Endometrium (tissue), 2 donors: ENCODE results near the gene CLEC4C.
"Not testable (repeated sequence)": the region's sequence is repeated elsewhere in the genome, so short reads cannot be mapped to it uniquely, and the experiment has no call there.

Experiments
- FAIRE-seq: peaks from 2 replicates; lab custom pipeline; 2012; peaks lifted over from hg19 to GRCh38; lab: Jason Lieb, UNC
- donor health status: control.
- donor health status: control.

CLEC4C gene

DNA sequence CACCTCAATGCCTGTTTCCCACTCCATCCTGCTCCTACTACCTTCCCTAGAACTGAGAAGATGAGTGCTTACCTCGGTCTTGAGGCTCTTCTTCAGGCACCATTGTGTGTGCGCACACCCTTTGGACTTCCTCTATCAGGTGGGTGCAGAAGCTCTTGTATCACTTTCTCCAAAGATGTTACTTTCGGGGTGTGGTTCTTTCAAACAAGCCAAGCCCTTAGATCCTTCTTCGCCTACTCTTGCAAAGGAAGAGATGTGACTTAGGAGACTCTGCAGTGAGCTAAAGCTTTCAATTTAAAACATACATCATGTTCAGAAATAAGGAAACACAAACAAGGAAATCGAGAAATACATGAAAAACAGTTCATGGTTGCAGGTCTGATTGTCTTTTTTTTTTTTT is at the start of gene CLEC4C:
CLEC4C (minus strand) TSS at position 130 of the 400 bp plus-strand sequence; CDS start at position 103, 27 bp downstream.
- no peak for FAIRE-seq

- FAIRE-seq: no peak
Measured at GRCh38 chr12:7793211-7793610, 46.0 kb upstream of the CLEC4C start.

DNA sequence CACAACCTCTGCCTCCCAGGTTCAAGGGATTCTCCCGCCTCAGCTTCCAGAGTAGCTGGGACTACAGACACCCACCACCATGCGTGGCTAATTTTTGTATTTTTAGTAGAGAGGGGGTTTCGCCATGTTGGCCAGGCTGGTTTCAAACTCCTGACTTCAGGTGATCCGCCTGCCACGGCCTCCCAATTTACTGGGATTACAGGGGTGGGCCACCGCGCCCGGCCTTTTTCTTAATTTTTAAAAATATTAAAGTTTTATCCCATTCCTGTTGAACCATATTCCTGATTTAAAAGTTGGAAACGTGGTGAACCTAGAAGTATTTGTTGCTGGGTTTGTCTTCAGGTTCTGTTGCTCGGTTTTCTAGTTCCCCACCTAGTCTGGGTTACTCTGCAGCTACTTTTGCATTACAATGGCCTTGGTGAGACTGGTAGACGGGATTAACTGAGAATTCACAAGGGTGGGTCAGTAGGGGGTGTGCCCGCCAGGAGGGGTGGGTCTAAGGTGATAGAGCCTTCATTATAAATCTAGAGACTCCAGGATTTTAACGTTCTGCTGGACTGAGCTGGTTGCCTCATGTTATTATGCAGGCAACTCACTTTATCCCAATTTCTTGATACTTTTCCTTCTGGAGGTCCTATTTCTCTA is 41.8 kb upstream of the CLEC4C start, which contains the start of gene NANOG:
NANOG (plus strand) TSS at position 519 of the 645 bp plus-strand sequence. CDS start 213 bp downstream, outside the sequence.
- not testable (repeated sequence) for FAIRE-seq

- no peak for FAIRE-seq
Measured at GRCh38 chr12:7788294-7788660, 41.1 kb upstream of the CLEC4C start.

DNA sequence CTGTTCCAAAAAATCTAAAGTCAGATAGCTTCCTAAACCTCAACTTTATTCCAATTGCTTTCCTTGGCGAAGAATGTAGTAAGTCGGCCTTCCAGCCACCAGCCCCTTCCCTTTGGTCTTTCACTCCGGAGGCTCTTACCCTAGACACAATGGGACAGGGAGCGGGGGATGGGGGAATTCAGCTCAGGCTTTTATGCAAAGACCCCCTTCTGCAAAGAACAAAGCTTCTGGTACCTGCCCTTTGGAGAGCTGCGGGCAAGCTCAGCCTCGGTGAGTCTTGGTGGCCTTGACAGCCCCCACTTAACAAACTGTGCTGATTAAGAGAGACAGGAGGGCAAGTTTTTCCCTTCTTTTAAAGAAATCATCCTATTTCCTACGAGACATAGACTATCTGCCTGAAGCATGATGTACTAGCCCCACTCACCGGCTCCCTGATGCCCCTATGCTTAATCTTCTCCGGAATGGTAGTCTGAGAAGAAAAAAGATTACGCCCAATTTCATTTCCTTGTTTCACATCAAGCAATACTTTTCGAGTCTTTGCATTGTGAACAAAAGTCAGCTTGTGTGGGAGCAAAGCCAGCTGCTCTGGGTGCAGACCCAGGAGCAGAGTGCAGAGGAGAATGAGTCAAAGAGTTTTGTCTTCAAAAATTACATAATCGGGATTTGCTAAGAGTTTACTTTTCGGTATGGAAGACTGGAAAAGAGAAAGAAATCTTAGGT is 40.6 kb upstream of the CLEC4C start:
- FAIRE-seq: no peak

DNA sequence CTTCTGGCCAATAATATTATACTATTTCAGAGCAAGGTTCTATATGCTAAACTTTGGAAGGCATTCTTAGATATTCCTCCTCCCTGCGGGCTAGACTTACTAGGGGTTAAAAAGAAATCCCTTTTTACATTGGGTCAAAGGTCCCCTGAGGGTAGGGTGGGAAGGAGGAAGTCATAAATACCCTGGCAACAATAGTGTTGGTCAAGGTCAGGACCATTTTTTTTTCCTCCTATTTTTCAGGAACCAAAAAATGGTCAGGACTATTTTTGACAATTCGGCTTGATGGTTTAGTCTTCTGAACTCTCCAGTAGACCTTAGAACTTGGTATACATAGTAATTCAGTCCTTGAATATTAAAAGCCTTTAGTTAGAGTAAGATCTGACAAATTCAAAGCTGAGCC is 37.5 kb upstream of the CLEC4C start:
- no peak for FAIRE-seq

DNA sequence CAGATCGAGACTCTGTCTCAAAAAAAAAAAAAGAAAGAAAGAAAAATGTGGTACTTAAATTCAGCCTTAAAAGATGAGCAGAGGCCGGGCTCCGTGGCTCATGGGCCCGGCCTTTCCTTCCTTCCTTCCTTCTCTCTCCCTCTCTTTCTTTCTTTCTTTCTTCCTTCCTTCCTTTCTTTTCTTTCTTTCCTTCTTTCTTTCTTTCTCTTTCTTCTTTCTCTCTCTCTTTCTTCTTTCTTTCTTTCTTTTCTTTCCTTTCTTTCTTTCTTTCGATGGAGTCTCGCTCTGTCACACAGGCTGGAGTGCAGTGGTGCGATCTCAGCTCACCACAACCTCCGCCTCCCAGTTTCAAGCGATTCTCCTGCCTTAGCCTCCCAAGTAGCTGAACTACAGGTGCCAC is 36.3 kb upstream of the CLEC4C start:
- not testable (repeated sequence) for FAIRE-seq

DNA sequence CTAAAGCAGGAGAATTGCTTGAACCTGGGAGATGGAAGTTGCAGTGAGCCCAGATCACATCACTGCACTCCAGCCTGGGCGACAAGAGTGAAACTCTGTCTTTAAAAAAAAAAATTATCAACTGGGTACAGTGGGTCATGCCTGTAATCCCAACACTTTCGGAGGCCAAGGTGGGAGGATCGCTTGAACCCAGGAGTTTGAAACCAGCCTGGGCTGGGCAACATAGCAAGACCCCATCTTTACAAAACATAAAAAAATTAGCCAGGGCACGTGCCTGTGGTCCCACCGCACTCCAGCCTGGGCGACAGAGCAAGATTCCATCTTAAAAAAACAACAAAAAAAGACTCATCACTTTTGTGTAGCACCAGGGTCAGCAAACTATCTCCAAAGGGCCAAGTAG is 34.9 kb upstream of the CLEC4C start:
- no peak for FAIRE-seq

DNA sequence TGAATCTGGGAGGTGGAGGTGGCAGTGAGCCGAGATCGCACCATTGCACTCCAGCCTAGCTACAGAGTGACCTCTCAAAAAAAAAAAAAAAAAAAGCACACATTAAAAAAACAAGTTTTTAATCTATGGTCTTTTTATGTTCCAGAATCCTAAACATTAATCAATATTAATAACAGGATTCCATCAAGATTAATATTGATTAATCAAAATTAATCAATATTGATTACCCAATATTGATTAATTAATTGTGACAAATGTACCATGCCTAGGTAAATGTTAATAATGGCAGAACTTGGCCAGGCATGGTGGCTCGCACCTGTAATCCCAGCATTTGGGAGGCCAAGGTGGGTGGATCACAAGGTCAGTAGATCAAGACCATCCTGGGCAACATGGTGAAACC is 34.1 kb upstream of the CLEC4C start:
- no peak for FAIRE-seq

GRCh38 chr12:7769999-7770398 is 22.8 kb upstream of the CLEC4C start:
- no peak for FAIRE-seq

DNA sequence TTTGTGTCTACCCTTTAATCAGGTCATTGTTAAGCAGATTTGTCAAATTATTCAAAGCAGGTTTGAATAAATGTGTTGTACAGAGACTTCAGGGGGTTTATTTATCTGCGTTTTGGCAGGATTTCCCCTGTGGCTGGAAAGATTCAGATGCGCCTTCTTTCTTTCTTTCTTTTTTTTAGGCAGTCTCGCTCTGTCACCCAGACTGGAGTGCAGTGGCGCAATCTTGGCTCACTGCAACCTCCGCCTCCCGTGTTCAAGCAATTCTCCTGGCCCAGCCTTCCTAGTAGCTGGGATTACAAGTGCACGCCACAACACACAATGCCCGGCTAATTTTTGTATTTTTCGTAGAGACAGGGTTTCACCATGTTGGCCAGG is 11.6 kb upstream of the CLEC4C start:
- no peak for FAIRE-seq

DNA sequence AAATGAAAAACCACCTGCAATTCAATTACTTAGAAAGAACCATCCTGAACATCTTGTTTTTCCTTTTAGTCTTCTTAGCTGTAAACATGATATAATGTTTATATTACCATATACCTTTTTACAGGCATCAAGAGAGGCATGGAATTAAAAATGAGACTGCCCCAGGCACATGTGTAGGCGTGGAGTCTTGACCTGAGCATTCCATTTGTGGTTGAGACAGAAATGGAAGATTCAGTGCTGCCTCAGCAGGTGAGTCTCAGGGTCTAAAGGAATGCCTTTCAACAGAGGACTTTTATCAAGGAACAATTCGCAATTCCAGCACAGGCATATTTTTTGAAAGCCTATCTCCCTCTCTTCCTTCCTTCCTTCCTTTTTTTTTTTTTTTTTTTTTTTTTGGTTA is 9.8 kb upstream of the CLEC4C start:
- no peak for FAIRE-seq

- FAIRE-seq: not testable (repeated sequence)
Measured at GRCh38 chr12:7755668-7756067, 8.5 kb upstream of the CLEC4C start.

GRCh38 chr12:7751941-7752922 is 5.1 kb upstream of the CLEC4C start:
- FAIRE-seq: not testable (repeated sequence)

GRCh38 chr12:7751394-7751793 is 4.2 kb upstream of the CLEC4C start:
- no peak for FAIRE-seq

- FAIRE-seq: no peak
Measured at GRCh38 chr12:7750350-7750749, 3.2 kb upstream of the CLEC4C start.

GRCh38 chr12:7749442-7749841 is 2.3 kb upstream of the CLEC4C start:
- FAIRE-seq: no peak

DNA sequence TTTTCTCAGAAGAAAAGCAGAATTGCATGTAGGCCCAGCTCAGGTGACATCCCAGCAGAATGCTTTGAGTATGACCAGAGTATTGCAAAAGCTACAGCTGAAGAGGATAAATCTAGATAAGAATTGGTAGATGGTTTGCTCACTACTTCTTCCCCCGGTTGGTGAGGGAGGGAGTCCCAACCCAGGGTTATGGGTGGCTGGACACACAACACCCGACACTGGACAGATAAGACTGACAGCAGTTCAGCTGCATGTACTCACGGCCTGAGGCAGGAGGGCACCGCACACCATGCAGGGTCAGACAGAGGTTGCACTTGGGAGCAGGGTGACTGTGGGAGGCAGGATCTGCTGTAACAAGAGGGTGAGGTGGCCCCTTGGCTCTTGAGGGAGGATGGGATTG is 1.7 kb upstream of the CLEC4C start:
- no peak for FAIRE-seq

DNA sequence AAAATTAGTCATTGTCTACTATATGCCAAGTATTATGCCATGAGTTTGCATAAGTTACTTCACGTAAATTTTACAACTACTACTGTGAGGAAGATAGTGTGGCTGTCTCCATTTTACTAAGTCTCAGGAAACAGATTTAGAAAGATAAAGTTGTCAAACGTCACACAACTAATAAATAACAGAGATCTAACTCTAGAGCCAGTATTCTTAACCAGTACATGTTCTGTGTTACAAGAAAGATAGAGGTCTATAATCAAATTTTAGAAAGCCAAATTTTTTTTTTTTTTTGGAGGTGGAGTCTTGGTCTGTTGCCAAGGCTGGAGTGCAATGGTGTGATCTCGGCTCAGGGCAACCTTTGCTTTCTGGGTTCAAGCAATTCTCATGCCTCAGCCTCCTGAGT is 14.2 kb downstream of the CLEC4C start:
- FAIRE-seq: no peak

DNA sequence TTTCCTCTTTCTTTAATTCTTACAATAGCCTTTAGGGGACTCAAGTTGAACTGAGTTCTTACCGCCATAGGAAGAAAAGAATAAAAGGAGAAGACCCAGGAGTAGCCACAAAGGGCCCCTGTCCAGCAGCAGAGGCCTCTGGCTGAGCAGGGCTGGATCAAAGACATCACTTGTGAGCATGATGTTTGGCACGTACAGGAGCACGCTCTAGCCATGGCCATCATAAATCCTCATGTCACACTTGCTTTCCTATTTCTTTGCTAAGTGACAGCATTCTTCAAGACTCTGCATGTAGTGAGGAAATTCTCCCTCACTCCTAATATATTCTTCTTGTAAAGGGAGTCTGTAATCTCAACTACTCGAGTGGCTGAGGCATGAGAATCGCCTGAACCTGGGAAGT is 15.7 kb downstream of the CLEC4C start:
- FAIRE-seq: no peak

DNA sequence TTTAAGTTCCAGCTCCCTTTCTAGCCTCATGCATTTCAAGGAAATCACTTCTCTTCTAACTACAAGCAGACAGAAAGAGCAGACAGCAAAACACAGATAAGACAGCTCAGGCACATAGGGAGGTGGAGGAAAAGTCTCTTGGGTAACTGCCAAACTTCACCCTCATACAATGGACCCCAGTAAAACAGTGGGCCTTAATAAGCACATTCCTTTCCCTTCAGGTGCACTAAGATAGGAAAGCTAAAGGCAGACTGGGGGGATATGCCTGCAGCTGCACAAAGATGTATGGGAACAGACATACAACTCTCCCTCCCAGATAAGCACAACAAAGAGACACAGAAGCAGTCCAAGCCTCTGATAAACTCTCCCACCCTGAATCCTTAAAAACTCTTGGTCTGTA is 16.2 kb downstream of the CLEC4C start:
- not testable (repeated sequence) for FAIRE-seq

- FAIRE-seq: no peak
Measured at GRCh38 chr12:7729746-7730145, 17.4 kb downstream of the CLEC4C start.

GRCh38 chr12:7723926-7724325 is 23.2 kb downstream of the CLEC4C start:
- no peak for FAIRE-seq
